ENCODE measurements around the gene SPIRE2. TPM values are rescaled to one million over a fixed set of nuclear protein-coding genes. Genes with fewer than 3 reads are reported as not detected.
"Not testable (repeated sequence)": the region's sequence is repeated elsewhere in the genome, so short reads cannot be mapped to it uniquely, and the experiment has no call there.

Gene SPIRE2
- total and polyA plus RNA-seq, 5 experiments from 2014 or later, result 0.16 to 2.3 (median 1.0) TPM; not detected in 2

DNA sequence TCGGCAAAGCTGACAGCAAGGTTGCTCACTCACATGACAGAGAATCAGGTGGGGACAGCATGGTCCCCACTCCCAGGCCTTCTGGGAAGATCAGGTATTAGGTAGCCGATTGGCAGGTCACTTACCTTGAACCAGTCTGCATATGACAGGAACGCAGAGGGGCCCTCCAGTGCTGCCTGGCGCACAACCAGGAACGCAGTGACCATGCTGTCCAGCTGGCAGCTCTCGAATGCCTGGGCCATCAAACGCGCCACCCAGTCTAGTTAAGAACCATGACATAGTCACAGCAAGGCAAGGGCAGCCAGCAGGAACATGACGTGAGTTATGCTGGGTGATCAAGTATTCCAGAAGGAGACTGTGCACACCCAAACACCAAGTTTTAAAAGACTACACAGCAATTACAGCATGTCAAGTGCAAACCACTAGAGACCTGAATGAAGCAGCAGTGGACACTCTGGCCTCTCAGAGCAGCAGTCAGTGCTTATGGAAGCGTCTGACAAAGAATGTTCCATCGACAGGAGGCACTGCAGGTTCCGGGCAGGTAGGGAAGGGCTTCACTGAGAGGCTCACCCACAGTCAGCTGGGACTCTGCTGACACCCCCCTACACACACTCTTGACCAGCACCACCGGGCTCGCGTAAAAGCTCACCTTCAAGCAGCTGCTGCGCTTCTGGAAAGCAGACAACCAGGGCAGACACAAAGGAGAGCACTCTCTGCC, 36.8 kb upstream of the SPIRE2 start:
- Mint-ChIP-seq H3K27me3 (peaks cover 0 to 2% (median 0%) of the 10 kb centered on the region in 5 donors), H3K4me3 (no peak overlapping the region), H3K9me3 (no peaks in the 10 kb centered on the region), H3K36me3 (no peaks in the 10 kb centered on the region), H3K4me1 (peaks cover 4 to 22% (median 17%) of the 10 kb centered on the region in 4 donors), H3K27ac (peak overlapping the region in 1 of 10 donors; percentile 20)
- DNase-seq (no peak), ATAC-seq (no peak)
- POLR2A ChIA-PET, result interaction anchor here (0.7 to 3.9 kb wide), 7 partner anchors 49 to 1022 kb away, joined by 3 to 23 read pairs (median 4); no protein-coding TSS in a partner anchor

DNA sequence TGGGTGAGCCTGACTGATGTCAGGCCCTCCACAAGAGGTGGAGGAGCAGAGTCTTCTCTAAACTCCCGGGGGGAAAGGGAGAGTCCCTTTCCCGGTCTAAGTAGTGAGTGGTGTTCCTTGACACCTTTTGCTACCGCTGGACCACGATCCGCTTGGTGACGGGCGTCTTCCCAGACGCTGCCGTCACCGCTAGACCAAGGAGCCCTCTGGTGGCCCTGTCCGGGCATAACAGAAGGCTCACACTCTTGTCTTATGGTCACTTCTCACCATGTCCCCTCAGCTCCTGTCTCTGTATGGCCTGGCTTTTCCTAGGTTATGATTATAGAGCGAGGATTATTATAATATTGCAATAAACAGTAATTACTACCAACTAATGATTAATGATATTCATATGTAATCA, 35.2 kb upstream of the SPIRE2 start:
- peak; percentile 26 to 83 (median 60) for DNase-seq
- POLR2A ChIA-PET, result interaction anchor here (0.6 to 3.9 kb wide), 6 partner anchors 45 to 92 kb away, joined by 4 to 23 read pairs (median 6); partner anchors contain the start of gene SPATA2L
- ATAC-seq, H3K27me3 Mint-ChIP-seq, H3K9me3 Mint-ChIP-seq, H3K36me3 Mint-ChIP-seq: not testable (repeated sequence)
- Mint-ChIP-seq H3K27ac (peak overlapping the region in 4 of 10 donors; percentile 12 to 61 (median 40)), H3K4me3 (peak overlapping the region in 1 of 10 donors; percentile 19), H3K4me1 (peaks cover 3 to 16% (median 11%) of the 10 kb centered on the region in 4 donors)

DNA sequence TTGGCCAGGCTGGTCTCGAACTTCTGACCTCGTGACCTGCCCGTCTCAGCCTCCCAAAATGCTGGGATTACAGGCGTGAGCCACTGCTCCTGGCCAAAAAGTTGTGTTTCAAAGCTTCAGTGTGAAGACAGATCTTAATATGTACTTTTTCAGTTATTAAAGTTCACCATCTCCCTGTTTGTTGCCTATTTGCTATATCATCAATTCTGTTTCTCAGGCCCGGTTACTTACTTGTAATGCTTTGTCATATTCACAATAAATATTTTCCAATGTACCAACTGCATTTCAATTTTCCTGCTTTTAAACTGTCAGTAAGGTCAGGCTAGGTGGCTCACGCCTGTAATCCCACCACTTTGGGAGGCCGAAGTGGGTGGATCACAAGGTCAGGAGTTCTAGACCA, 34.3 kb upstream of the SPIRE2 start:
- Mint-ChIP-seq H3K4me1 (peaks cover 3 to 16% (median 11%) of the 10 kb centered on the region in 4 donors), H3K27ac (no peak overlapping the region), H3K4me3 (no peak overlapping the region), H3K36me3 (no peaks in the 10 kb centered on the region), H3K9me3 (no peaks in the 10 kb centered on the region), H3K27me3 (peaks cover 0 to 2% (median 0%) of the 10 kb centered on the region in 5 donors)
- POLR2A ChIA-PET, result interaction anchor here (0.8 to 3.9 kb wide), 6 partner anchors 52 to 93 kb away, joined by 3 to 23 read pairs (median 5); partner anchors contain the start of gene SPATA2L
- DNase-seq (no peak), ATAC-seq (no peak)

DNA sequence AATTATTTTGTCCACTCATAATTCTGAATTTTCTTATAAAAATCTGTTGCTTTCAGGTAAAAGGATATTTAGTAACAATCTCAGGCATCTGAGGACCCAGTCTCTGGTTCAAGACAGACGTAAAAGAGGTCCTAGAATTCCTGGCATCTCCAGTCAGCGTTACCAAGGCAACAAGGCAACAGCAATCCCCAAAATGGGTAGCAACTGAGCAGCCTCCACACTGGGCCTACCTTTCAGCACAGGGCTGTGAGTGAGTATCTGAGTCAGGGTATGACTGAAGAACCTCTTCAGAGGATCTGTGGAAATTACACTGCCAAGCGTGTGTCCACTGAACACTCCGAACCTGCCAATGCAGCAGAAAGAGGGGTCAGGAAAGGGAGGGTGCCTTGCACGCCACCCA, 32.6 kb upstream of the SPIRE2 start:
- DNase-seq (no peak), ATAC-seq (no peak)
- no peak overlapping the region for H3K4me3 Mint-ChIP-seq
- no peaks in the 10 kb centered on the region for H3K9me3 Mint-ChIP-seq
- no peaks in the 10 kb centered on the region for H3K36me3 Mint-ChIP-seq
- H3K4me1 Mint-ChIP-seq, result peaks cover 3 to 16% (median 11%) of the 10 kb centered on the region in 4 donors
- POLR2A ChIA-PET, result no interaction called here
- H3K27me3 Mint-ChIP-seq, result peaks cover 0 to 2% (median 0%) of the 10 kb centered on the region in 5 donors
- H3K27ac Mint-ChIP-seq, result no peak overlapping the region

DNA sequence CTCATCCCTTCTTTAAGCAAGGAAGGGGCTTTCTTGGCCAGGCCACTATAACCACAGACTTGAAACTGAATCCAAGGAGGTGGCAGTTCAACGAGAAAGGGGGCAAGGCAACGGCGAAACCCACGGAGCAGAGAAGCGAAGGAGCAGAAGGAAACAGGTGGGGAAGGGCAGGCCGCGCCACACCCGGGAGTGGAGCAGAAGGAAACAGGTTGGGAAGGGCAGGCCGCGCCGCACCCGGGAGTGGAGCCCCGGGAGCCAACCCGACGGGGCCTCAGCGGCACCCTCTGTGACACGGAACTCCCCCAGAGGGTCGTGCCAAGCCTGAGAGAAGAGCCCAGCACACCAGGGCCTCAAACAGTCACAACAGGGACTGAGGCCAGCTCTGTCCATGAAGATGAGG, 32.2 kb upstream of the SPIRE2 start:
- no peak overlapping the region for H3K27ac Mint-ChIP-seq
- POLR2A ChIA-PET, result no interaction called here
- no peak for ATAC-seq
- peaks cover 3 to 16% (median 11%) of the 10 kb centered on the region in 4 donors for H3K4me1 Mint-ChIP-seq
- DNase-seq, result no peak
- no peaks in the 10 kb centered on the region for H3K9me3 Mint-ChIP-seq
- H3K4me3 Mint-ChIP-seq, result no peak overlapping the region
- peaks cover 0 to 2% (median 0%) of the 10 kb centered on the region in 5 donors for H3K27me3 Mint-ChIP-seq
- H3K36me3 Mint-ChIP-seq, result no peaks in the 10 kb centered on the region

DNA sequence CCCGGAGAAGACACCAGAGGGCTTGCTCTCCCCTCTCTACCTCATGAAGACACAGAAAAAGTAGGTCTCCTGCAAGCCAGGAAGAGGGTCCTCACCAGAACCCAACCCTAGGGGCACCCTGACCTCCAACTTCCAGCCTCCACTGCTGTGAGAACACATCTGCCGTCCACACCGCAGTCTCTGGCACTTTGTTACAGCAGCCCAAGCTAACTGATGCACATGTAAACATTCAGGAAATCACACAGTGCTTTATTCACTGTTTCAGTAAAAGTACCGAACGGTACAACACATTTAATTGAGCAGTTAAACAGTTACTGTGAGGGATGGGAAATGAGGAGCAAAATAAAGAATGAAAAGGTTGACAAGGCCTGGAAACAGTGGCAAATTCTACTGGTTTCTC, 30.1 kb upstream of the SPIRE2 start:
- Mint-ChIP-seq H3K4me1 (peaks cover under 1 to 2% (median 1%) of the 10 kb centered on the region in 4 donors), H3K27me3 (no peaks in the 10 kb centered on the region), H3K27ac (no peak overlapping the region), H3K36me3 (no peaks in the 10 kb centered on the region), H3K9me3 (no peaks in the 10 kb centered on the region), H3K4me3 (no peak overlapping the region)
- ATAC-seq, result no peak
- DNase-seq, result no peak
- POLR2A ChIA-PET, result no interaction called here

DNA sequence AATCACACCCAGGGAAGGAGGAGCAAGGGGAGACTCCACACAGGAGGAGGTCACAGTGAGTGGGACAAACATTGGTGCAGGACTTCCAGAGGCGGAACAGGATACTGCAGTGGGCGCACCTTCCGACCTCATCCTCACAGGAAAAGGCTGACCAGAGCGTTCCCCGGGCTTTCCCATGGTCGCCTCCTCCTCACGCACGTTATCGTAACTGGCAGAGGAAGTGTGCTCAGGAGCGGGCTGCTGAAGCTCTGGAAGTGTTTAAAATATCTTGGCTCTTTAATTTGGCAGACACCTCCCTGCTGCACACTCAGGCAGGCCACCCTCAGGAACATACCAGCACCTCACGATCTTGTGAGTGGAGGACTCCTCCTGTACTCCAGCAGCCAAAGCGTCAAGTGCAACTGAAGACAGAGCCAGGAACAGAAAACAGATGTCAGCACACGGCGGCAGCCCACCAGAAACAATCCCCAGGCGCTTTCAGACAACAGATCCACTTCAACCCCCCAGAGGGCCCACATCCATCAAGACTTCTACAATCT, 29.4 kb upstream of the SPIRE2 start:
- Mint-ChIP-seq H3K27ac (no peak overlapping the region), H3K4me1 (no peaks in the 10 kb centered on the region), H3K27me3 (no peaks in the 10 kb centered on the region), H3K9me3 (no peaks in the 10 kb centered on the region), H3K36me3 (no peaks in the 10 kb centered on the region), H3K4me3 (no peak overlapping the region)
- POLR2A ChIA-PET, result no interaction called here
- DNase-seq (no peak), ATAC-seq (no peak)

DNA sequence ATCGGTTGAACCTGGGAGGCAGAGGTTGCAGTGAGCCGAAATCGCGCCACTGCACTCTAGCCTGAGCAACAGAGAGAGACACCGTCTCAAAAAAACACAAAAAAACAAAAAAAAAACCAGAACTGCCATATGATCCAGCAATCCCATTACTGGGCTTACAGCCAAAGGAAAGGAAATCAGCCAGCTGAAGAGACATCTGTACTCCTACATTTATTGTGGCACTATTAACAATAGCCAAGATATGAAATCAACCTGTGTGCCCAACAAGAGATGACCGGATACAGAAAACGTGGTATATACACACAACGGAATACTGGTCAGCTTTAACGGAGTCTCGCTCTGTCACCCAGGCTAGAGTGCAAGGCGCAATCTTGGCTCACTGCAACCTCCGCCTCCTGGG, 26.5 kb upstream of the SPIRE2 start:
- Mint-ChIP-seq H3K4me1 (no peaks in the 10 kb centered on the region), H3K27ac (no peak overlapping the region), H3K4me3 (no peak overlapping the region), H3K36me3 (peaks cover 0 to 2% (median 0%) of the 10 kb centered on the region in 3 donors), H3K9me3 (no peaks in the 10 kb centered on the region), H3K27me3 (no peaks in the 10 kb centered on the region)
- DNase-seq (no peak), ATAC-seq (no peak)
- POLR2A ChIA-PET, result interaction anchor here (0.6 to 1.0 kb wide), 3 partner anchors 21 to 124 kb away, joined by 3 to 8 read pairs (median 4); no protein-coding TSS in a partner anchor

DNA sequence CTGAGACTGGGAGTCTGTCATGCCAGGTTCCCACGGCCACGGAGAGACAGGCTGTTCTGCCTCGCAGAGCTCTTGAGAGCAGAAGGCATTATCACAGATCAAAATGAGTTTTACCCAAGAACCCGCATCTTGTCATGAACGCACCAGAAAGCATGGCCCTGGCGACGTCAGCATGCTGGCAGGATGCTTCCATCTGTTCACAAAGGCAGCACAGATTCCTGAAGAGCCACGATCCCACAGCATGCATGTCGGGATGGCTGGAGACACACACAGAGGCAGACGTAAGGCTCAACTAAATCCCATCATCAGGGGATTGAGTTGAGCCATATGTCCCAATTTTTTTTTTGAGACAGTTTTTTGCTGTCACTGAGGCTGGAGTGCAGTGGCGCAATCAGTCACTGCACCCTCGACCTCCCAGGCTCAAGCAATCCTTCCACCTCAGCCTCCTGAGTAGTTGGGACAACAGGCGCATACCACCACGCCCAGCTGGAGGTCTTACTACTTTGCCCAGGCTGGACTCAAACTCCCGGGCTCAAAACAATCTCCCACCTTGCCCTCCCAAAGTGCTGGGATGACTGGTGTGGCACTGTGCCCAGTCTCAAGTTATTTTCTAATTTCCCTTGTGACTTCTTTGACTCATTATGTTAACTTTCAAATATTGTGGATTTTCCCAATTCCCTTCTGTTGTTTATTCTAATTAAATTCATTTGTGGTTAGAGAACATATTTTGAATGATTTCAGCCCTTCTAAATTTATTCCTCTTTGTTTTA, 23.0 kb upstream of the SPIRE2 start:
- Mint-ChIP-seq H3K36me3 (peaks cover 0 to 2% (median 0%) of the 10 kb centered on the region in 3 donors), H3K4me1 (no peaks in the 10 kb centered on the region), H3K27ac (no peak overlapping the region), H3K27me3 (no peaks in the 10 kb centered on the region), H3K4me3 (no peak overlapping the region), H3K9me3 (no peaks in the 10 kb centered on the region)
- ATAC-seq, result no peak
- POLR2A ChIA-PET, result no interaction called here
- no peak for DNase-seq

DNA sequence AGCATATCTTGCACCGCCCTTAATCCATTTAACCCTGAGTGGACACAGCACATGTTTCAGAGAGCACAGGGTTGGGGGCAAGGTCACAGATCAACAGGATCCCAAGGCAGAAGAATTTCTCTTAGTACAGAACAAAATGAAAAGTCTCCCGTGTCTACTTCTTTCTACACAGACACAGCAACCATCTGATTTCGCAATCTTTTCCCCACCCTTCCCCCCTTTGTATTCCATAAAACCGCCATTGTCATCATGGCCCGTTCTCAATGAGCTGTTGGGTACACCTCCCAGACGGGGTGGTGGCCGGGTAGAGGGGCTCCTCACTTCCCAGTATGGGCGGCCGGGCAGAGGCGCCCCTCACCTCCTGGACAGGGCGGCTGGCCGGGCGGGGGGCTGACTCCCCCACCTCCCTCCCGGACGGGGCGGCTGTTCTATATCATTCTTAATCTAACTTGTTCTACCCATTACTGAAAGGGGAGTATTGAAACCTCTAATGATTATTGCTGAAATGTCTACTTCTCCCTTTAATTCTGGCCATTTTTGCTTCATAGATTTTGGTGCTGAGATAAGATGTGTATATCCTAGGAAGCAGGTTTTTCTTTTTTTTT, 21.6 kb upstream of the SPIRE2 start:
- ATAC-seq, H3K36me3 Mint-ChIP-seq, H3K4me1 Mint-ChIP-seq, POLR2A ChIA-PET, H3K27me3 Mint-ChIP-seq, H3K9me3 Mint-ChIP-seq, H3K4me3 Mint-ChIP-seq, H3K27ac Mint-ChIP-seq, DNase-seq: not testable (repeated sequence)

DNA sequence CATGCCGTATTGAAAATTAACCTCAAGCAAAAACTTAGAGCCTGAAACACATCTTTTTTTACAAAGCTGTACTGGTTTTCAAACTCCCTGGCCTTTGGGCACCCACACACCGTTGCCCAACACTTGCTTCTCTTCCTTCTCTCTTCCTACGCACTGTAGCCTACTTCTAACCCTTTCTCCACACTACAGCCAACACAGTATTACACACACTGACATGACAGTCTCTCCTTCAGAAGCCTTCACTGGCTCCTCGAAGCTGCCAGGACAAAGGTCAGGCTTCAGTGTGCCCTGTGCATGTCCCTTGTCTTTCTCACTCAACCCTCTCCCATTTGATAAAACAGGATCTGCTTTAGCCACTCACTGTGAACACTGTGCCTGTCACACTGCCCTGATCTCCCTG, 19.8 kb upstream of the SPIRE2 start:
- H3K4me3 Mint-ChIP-seq, result no peak overlapping the region
- DNase-seq (no peak), ATAC-seq (no peak)
- no peaks in the 10 kb centered on the region for H3K9me3 Mint-ChIP-seq
- POLR2A ChIA-PET, result no interaction called here
- peaks cover 0 to 2% (median 0%) of the 10 kb centered on the region in 3 donors for H3K36me3 Mint-ChIP-seq
- no peaks in the 10 kb centered on the region for H3K27me3 Mint-ChIP-seq
- no peaks in the 10 kb centered on the region for H3K4me1 Mint-ChIP-seq
- H3K27ac Mint-ChIP-seq, result no peak overlapping the region

DNA sequence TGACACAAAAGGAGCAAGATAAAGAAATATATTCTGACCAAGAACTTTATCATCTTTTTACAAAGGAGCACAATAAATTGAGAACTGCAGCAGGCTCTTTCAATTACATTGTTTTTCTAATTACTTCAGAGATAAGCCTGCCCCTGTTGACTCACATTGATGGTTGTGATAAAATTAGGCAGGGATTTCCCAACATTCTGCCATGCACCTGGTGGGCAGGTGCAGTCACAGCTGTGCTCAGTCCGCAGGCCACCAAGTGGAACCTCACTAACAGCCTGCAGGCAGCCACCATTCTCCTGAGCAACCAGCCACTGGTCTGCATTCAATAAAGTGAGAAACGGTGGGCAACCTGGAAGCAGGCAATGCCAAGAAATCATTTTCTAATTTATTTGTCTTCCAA, 17.0 kb upstream of the SPIRE2 start:
- peaks cover 0 to 2% (median 0%) of the 10 kb centered on the region in 5 donors for H3K27me3 Mint-ChIP-seq
- H3K36me3 Mint-ChIP-seq, result no peaks in the 10 kb centered on the region
- ATAC-seq (no peak), DNase-seq (no peak)
- H3K4me3 Mint-ChIP-seq, result no peak overlapping the region
- peaks cover 0 to 2% (median 1%) of the 10 kb centered on the region in 4 donors for H3K4me1 Mint-ChIP-seq
- no peak overlapping the region for H3K27ac Mint-ChIP-seq
- no peaks in the 10 kb centered on the region for H3K9me3 Mint-ChIP-seq
- POLR2A ChIA-PET, result no interaction called here
